ENCODE data around the gene CAVIN4.

CAVIN4 gene

DNA sequence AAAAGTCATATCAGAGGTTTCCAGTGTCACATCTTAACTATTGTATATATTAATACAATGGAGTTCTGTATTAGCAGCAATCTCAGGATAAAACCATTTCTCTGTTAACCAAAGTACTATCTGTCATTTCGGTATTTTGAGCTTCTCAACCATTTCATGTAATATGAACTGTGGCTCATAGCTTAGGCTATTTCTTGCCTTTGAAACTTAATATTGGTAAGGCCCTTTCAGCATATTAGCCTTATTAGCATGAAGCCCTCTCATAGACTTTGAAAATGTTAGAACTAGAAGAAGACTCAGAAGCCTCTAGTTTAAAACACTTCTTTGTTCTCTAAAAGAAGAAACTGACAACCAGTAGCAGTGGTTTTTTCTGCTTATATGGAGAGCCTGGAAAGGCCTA lies 731 bp downstream of the CAVIN4 start:
- in situ Hi-C loops (cut with MboI; ENCODE audit: low sequenced_read_pairs, unreplicated experiment) = no loop called here
- TF ChIP-seq, protein P1, sequence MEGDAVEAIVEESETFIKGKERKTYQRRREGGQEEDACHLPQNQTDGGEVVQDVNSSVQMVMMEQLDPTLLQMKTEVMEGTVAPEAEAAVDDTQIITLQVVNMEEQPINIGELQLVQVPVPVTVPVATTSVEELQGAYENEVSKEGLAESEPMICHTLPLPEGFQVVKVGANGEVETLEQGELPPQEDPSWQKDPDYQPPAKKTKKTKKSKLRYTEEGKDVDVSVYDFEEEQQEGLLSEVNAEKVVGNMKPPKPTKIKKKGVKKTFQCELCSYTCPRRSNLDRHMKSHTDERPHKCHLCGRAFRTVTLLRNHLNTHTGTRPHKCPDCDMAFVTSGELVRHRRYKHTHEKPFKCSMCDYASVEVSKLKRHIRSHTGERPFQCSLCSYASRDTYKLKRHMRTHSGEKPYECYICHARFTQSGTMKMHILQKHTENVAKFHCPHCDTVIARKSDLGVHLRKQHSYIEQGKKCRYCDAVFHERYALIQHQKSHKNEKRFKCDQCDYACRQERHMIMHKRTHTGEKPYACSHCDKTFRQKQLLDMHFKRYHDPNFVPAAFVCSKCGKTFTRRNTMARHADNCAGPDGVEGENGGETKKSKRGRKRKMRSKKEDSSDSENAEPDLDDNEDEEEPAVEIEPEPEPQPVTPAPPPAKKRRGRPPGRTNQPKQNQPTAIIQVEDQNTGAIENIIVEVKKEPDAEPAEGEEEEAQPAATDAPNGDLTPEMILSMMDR (IDR thresholded peaks at IDR 0.05; ENCODE audit: borderline replicate concordance, control extremely low read depth, extremely low read depth, insufficient read depth, missing control alignments) = no peak
- no peak for DNase-seq (ENCODE audit: low spot score)

DNA sequence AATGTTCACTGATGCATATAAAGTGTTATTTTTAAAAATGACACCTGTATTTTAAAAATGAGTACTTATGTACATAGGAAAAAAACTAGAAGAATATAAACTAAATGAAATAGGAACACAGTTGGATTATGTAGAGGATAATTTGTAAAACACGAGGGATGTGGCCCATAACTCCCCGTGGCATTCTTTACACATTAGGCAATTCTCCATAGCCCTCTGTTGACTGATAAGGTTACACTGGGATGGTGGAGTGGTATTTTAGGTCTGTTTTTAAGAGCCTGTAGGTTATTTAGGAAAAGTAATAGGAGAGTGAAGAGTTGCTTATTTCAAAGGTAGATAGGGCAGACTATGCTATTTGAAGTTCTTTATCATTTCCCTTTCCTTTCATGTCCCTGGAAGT lies 1.8 kb downstream of the CAVIN4 start:
- in situ Hi-C loops (cut with MboI; ENCODE audit: low sequenced_read_pairs, unreplicated experiment) = no loop called here
- DNase-seq (ENCODE audit: low spot score) = no peak
- TF ChIP-seq, protein P1 (IDR thresholded peaks at IDR 0.05; ENCODE audit: borderline replicate concordance, control extremely low read depth, extremely low read depth, insufficient read depth, missing control alignments) = no peak

DNA sequence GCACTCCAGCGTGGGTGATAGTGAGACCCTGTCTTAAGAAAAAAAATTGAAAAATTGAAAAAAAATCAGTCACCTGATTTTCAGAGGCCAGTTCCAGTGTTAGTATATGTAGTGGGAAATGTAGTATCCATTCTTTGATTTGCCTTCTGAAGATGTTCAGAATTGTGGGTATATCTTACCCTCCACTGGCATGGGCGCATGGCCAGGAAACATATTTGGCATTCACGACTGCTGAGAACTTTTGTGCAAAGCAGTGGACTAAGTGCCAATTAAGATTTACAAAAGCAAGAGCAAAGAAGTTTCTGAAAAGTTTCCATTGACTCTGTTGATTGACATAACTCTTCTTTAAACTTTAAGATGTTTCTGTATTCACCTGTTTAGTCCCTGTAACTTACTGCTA lies 2.4 kb downstream of the CAVIN4 start:
- in situ Hi-C loops (cut with MboI; ENCODE audit: low sequenced_read_pairs, unreplicated experiment) = no loop called here
- TF ChIP-seq, protein P1 (IDR thresholded peaks at IDR 0.05; ENCODE audit: borderline replicate concordance, control extremely low read depth, extremely low read depth, insufficient read depth, missing control alignments) = no peak
- DNase-seq (ENCODE audit: low spot score) = no peak

DNA sequence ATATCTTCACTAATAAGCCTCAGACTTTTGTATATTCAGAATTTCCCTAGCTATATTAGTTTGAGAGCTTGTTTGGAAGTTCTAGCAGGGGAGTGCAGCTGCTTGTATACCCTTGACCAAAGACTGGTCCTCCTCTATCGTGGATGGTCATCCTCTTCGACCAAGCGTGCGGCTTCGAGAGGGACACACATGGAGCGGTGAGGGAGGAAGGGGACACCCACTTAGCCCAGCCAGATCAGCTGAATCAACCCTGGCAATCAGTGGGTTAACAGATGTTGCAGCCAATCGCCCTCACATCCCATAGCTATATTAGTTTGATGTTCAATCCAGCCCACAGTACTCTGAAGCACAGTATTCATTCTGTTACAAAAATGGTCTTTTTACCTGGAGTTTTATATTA lies 3.2 kb downstream of the CAVIN4 start:
- in situ Hi-C loops (cut with MboI; ENCODE audit: low sequenced_read_pairs, unreplicated experiment) = no loop called here
- TF ChIP-seq, protein P1 (IDR thresholded peaks at IDR 0.05; ENCODE audit: borderline replicate concordance, control extremely low read depth, extremely low read depth, insufficient read depth, missing control alignments) = no peak
- DNase-seq (ENCODE audit: low spot score) = no peak

DNA sequence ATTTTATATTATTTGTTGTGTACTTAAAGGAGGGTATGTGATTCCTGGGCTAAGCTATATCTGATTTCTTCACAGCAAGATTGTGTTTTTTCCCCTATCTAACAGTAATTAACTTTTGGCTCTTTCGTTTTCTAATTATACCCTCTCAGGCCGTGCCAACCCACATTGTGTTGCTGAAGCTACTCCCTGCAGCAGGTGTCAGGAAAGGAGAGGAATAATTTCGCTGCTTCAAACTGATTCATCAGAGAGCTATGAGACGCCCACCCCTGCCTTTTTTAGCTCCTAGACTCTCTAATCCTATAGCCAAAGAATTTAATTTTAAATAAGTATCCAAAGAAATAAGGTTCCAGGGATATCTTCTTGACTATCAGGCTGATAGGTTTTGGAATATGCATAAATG lies 3.8 kb downstream of the CAVIN4 start:
- TF ChIP-seq, protein P1 (IDR thresholded peaks at IDR 0.05; ENCODE audit: borderline replicate concordance, control extremely low read depth, extremely low read depth, insufficient read depth, missing control alignments) = no peak
- in situ Hi-C loops (cut with MboI; ENCODE audit: low sequenced_read_pairs, unreplicated experiment) = no loop called here
- DNase-seq (ENCODE audit: low spot score) = no peak

DNA sequence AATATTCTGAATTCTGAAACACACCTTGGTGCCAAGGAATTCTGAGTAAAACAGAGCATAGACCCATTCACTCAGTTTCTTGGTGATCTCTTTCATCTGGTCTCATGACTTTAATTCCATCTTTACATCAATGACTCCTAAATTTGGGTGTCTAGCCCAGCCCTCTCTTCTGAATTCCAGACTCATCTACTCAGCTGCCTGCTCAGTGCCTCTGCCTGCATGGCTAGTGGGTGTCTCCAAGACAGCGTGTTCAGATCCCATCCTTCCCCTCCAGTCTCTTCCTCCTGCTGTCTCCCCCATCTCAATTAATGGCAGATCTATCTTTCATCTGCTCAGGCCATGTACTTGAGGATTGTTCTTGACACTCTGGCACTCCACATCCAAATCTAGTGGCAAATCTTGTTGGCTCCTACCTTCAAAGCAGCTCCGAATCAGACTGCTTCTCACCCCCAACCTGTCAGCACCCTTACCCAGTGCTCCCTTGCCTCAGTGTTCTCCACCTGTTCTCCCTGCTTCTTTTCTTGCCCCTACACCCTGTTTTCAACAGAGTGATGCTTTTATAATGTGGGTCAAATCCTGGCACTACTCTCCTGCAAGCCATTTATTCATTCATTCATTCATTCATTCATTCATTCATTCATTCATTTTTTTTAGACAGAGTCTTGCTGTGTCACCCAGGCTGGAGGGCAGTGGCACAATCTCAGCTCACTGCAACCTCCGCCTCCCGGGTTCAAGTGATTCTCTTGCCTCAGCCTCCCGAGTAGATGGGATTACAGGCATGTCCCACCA lies 5.3 kb downstream of the CAVIN4 start:
- no peak for DNase-seq (ENCODE audit: low spot score)
- TF ChIP-seq, protein P1 (IDR thresholded peaks at IDR 0.05; ENCODE audit: borderline replicate concordance, control extremely low read depth, extremely low read depth, insufficient read depth, missing control alignments) = no peak
- in situ Hi-C loops (cut with MboI; ENCODE audit: low sequenced_read_pairs, unreplicated experiment) = no loop called here

All from GM13976 (cell line).